Metanephros (tissue), 2 donors: Measurements from ENCODE around the gene MED9. TPM values are rescaled to one million over a fixed set of nuclear protein-coding genes. Genes with fewer than 3 reads are reported as not detected.

Experiments
- small RNA-seq: library from RNA; depleted of rRNA; stranded (forward); fragments of <200 nt; gene quantifications from one replicate; pipeline ENCODE3, GENCODE V24; 2014; ENCODE audit warnings: low replicate concordance
- total RNA-seq: library from RNA; depleted of rRNA; stranded (reverse); fragments of >200 nt; gene quantifications from one replicate; pipeline ENCODE4 v1.2.3, GENCODE V29; 2014

Gene MED9
- 22.4 TPM for total RNA-seq

GRCh38 chr17:17476865-17477467 lies at the start of gene MED9:
TSS of gene MED9 (plus strand) at chr17:17477000. CDS start at chr17:17477042, 42 bp downstream.

GRCh38 chr17:17496189-17497064 lies 19.6 kb downstream of the MED9 start, which contains the start of gene RASD1:
TSS of gene RASD1 (minus strand) at chr17:17496395. CDS start at chr17:17496181, 214 bp downstream.

Small RNA genes lying within 50 kb of the gene (small RNA-seq; reads per million reads assigned to genes)
- gene RF00019, result not detected

Other genes starting within 250 kb of the MED9 start
- gene FLCN, start 239.8 kb upstream of the MED9 start, total RNA-seq, result 85.7 TPM
- gene COPS3, start 195.8 kb upstream of the MED9 start, total RNA-seq, result 51.6 TPM
- gene NT5M, start 173.6 kb upstream of the MED9 start, total RNA-seq, result 5.9 TPM
- gene RASD1, start 19.4 kb downstream of the MED9 start, total RNA-seq, result 10.7 TPM
- gene PEMT, start 114.7 kb downstream of the MED9 start, total RNA-seq, result 45.3 TPM
- 39.1 TPM for gene RAI1, start 204.5 kb downstream of the MED9 start, total RNA-seq